Adrenal gland (tissue), 12 donors: ENCODE results near the gene PIAS2. TPM values are rescaled to one million over a fixed set of nuclear protein-coding genes. Genes with fewer than 3 reads are reported as not detected.

ENCODE experiments used
- DNase-seq, 7 donors: peaks; one replicate each; pipeline ENCODE4 v3.0.0-alpha.2; 2019 to 2020
- H3K27ac ChIP-seq, 5 donors: fragments of 200-600 bp; sonication (generic) in 4 of 5; 1 replicate in 3 of 5; 2 replicates in 2 of 5; pipeline versions ENCODE4 v1.5.1 to v1.8.0; 2016 to 2020; ENCODE audit warnings: mild to moderate bottlenecking in 1 of 5
- H3K27me3 ChIP-seq: fragments of 200-600 bp; 2 replicates; pipeline ENCODE4 v1.8.0; 2021
- H3K36me3 ChIP-seq, 2 donors: fragments of 200-600 bp; replicated peaks in 1 of 2; 1 replicate in 1 of 2; 2 replicates in 1 of 2; pipeline versions ENCODE4 v1.5.1 to v1.8.0; 2018 to 2022
- H3K4me1 ChIP-seq, 2 donors: fragments of 200-600 bp; replicated peaks in 1 of 2; 1 replicate in 1 of 2; 2 replicates in 1 of 2; pipeline versions ENCODE4 v1.5.1 to v1.8.0; 2018 to 2021
- H3K4me3 ChIP-seq, 4 donors: fragments of 200-600 bp; sonication (generic) in 3 of 4; one replicate each; pipeline ENCODE4 v1.5.1; 2016 to 2018
- H3K9me3 ChIP-seq, 3 donors: fragments of 200-600 bp; sonication (generic) in 1 of 3; replicated peaks in 1 of 3; 1 replicate in 2 of 3; 2 replicates in 1 of 3; pipeline versions ENCODE4 v1.5.1 to v1.8.0; 2016 to 2021
- POLR2A ChIP-seq, 2 donors: fragments of 450-650 bp; IDR thresholded peaks; one replicate each; pipeline ENCODE4 v1.6.1; 2017; ENCODE audit warnings: antibody characterized with exemption in 2 of 2, mild to moderate bottlenecking in 2 of 2, moderate library complexity in 1 of 2
- WGBS, 4 donors: extraction: QIAGEN DNeasy Blood & Tissue Kit in 2 of 4; methylation state at CpG; one replicate each; pipeline versions ENCODE4 v1.1.5 to v1.1.7; 2013 to 2017; 5-methylcytosine and 5-hydroxymethylcytosine counted together
- intact Hi-C, 2 donors: fragments of 100-400 bp; cut with DNase I; formaldehyde crosslinking; loops; one replicate each; pipeline versions ENCODE4 v1.14.1 to v1.15.0; 2022 to 2023
- polyA plus RNA-seq, 3 donors: library from polyadenylated mRNA; stranded (reverse); fragments of 200-250 nt in 2 of 3; fragments of 350-450 nt in 1 of 3; fragmentation: Illumina TruSeq in 1 of 3; extraction: RNeasy Lipid Tissue Mini Kit (QIAGEN cat#74804) in 1 of 3; gene quantifications; one replicate each; pipeline ENCODE4 v1.2.3, GENCODE V29; 2013 to 2014
- total RNA-seq, 9 donors: library from RNA; depleted of rRNA in 4 of 9; stranded (reverse); fragments of >200 nt in 4 of 9; fragments of 120-200 nt in 1 of 9; fragmentation: NEBNext Ultra II Directional in 1 of 9; extraction: Animal tissue kit (Norgen Biotek cat#: 25700) in 1 of 9; gene quantifications; one replicate each; pipeline versions ENCODE4 v1.1.0 to v1.2.4, GENCODE V29; 2013 to 2023
- TF ChIP-seq, protein P1 (sequence below), 6 experiments: fragments of 450-650 bp in 4 of 6; fragments of 200-600 bp in 2 of 6; sonication (generic) in 1 of 6; IDR thresholded peaks; 1 replicate in 5 of 6; 2 replicates in 1 of 6; pipeline versions ENCODE4 v1.5.1 to v1.8.0; 2016 to 2021; ENCODE audit warnings: antibody characterized with exemption in 6 of 6, mild to moderate bottlenecking in 2 of 6, moderate library complexity in 1 of 6
- donor health status: healthy with polysubstance abuse.
- donor health status: Bipolar disorder and iron deficiency.
- donor health status: DM: yes; HTN: yes; CAD: no.
- donor health status: DM: no; HTN: no; CAD: no.
- donor health status: DM: no; HTN: no; CAD: no.
- donor health status: DM: yes; HTN: yes; CAD: no.

The PIAS2 gene
- total and polyA plus RNA-seq, 12 donors: 4.7 to 52.9 (median 31.8) TPM

DNA sequence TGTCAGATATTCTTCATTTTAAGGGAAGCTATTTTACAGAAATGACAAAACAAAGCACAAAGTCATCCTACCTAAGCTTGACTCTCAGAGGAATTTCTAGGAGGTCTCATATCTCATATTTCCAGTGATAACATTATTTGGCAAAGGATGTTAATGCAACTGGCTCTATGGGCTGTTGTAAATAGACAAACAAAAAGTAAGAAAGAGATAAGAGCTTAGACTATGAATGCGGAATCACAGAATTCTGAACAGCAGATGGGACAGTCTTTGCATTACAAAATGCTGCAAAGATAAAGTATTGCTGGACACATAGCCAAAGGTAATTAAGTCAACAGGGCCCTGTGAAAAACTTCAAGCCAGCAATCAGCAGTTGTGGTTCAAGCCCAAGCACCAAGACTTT lies 23.9 kb downstream of the PIAS2 start:
- no peaks in the 10 kb centered on the region for H3K27me3 ChIP-seq
- H3K27ac ChIP-seq: no peak overlapping the region
- H3K4me3 ChIP-seq: no peak overlapping the region
- no peak for TF ChIP-seq POLR2A (IDR thresholded peaks at IDR 0.05)
- TF ChIP-seq, protein P1, sequence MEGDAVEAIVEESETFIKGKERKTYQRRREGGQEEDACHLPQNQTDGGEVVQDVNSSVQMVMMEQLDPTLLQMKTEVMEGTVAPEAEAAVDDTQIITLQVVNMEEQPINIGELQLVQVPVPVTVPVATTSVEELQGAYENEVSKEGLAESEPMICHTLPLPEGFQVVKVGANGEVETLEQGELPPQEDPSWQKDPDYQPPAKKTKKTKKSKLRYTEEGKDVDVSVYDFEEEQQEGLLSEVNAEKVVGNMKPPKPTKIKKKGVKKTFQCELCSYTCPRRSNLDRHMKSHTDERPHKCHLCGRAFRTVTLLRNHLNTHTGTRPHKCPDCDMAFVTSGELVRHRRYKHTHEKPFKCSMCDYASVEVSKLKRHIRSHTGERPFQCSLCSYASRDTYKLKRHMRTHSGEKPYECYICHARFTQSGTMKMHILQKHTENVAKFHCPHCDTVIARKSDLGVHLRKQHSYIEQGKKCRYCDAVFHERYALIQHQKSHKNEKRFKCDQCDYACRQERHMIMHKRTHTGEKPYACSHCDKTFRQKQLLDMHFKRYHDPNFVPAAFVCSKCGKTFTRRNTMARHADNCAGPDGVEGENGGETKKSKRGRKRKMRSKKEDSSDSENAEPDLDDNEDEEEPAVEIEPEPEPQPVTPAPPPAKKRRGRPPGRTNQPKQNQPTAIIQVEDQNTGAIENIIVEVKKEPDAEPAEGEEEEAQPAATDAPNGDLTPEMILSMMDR (IDR thresholded peaks at IDR 0.05): no peak
- intact Hi-C loops: no loop called here
- peaks cover 0 to 7% (median 0%) of the 10 kb centered on the region in 3 donors for H3K9me3 ChIP-seq
- no peak for DNase-seq
- peaks cover 0 to 5% of the 10 kb centered on the region in 2 donors for H3K36me3 ChIP-seq
- peaks cover 0 to 14% of the 10 kb centered on the region in 2 donors for H3K4me1 ChIP-seq
- 87 to 94% (median 91%) methylated on average over 1 of the region's 1 CpG for WGBS, 4 donors

DNA sequence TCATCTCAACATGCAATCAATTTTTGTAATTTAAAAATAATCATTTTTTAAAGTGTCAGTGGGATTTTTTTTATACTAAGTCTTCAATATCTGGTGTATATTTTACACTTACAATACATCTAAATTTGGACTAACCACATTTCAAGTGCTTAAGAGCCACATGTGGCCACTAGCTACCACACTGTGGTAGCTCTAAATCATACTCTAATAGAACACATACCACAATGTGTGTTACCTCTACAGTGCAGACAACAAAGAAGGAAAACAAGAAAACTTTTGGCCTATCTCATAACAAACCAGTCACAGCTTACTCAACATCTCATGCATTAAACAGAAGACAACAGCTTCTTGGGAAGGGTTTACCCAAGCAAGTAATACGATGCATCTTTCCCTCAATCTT lies 24.5 kb downstream of the PIAS2 start:
- peaks cover 0 to 12% (median 1%) of the 10 kb centered on the region in 3 donors for H3K9me3 ChIP-seq
- intact Hi-C loops: no loop called here
- H3K36me3 ChIP-seq: peaks cover 0 to 6% of the 10 kb centered on the region in 2 donors
- H3K27ac ChIP-seq: no peak overlapping the region
- no peaks in the 10 kb centered on the region for H3K27me3 ChIP-seq
- no peak for DNase-seq
- H3K4me1 ChIP-seq: peaks cover 0 to 14% of the 10 kb centered on the region in 2 donors
- 98 to 100% (median 100%) methylated on average over 1 of the region's 1 CpG for WGBS, 4 donors
- no peak for TF ChIP-seq POLR2A (IDR thresholded peaks at IDR 0.05)
- TF ChIP-seq, protein P1 (IDR thresholded peaks at IDR 0.05): no peak
- H3K4me3 ChIP-seq: no peak overlapping the region

DNA sequence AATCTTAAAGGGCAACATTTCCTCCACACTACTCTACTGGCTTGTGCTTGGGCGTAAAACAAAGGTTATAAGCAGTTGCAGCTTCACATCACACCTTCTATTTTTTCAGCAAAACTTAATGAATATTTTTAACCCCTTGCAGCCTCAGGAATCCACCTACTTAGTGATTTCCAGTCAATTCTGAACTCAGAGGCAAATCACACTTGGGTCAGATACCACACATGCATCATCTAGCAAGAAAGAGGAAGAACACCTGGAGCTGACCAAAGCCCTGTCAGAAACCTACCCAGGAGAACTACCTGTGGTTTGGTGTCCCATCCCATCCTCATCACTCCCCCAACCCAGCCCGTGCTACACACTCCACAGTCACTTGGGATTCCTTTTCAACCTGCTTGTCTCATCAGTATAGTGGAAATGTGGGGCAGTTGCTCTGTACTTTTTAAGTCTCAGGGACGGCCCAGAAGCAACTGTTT lies 25.5 kb downstream of the PIAS2 start:
- TF ChIP-seq, protein P1 (IDR thresholded peaks at IDR 0.05): no peak
- TF ChIP-seq POLR2A (IDR thresholded peaks at IDR 0.05): no peak

DNA sequence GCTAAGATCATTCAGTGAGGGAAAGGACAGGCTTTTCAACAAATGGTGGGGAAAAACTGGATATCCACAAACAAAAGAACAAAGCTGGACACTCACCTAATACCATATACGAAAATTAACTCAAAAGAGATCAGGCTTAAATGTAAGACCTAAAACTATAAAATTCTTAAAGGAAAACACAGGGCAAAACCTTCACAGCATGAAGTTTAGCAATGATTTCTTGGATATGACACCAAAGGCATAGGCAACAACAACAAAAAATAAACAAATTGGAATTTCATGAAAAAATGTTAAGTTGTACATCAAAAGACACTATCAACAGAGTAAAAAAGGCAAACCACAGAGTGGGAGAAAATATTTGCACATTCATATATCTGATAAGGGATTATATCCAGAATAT lies 28.3 kb downstream of the PIAS2 start:
- Histone ChIP-seq H3K27me3 (no peaks in the 10 kb centered on the region), H3K36me3 (peaks cover 0 to 6% of the 10 kb centered on the region in 2 donors), H3K27ac (no peak overlapping the region), H3K9me3 (peaks cover 0 to 12% (median 7%) of the 10 kb centered on the region in 3 donors), H3K4me3 (no peak overlapping the region), H3K4me1 (peaks cover 3 to 7% of the 10 kb centered on the region in 2 donors)
- TF ChIP-seq POLR2A (IDR thresholded peaks at IDR 0.05): no peak
- TF ChIP-seq, protein P1 (IDR thresholded peaks at IDR 0.05): no peak
- WGBS, 4 donors: 94 to 100% (median 97%) methylated on average over 1 of the region's 1 CpG
- no peak for DNase-seq
- intact Hi-C loops: no loop called here

More for the DNA sequence above, 25.5 kb downstream of the PIAS2 start:
- peaks cover 0 to 7% of the 10 kb centered on the region in 2 donors for H3K4me1 ChIP-seq
- H3K27ac ChIP-seq: no peak overlapping the region
- no peak overlapping the region for H3K4me3 ChIP-seq
- WGBS, 4 donors: 81 to 85% (median 84%) methylated on average over 3 of the region's 3 CpGs
- DNase-seq: no peak
- peaks cover 0 to 12% (median 7%) of the 10 kb centered on the region in 3 donors for H3K9me3 ChIP-seq
- intact Hi-C loops: no loop called here
- peaks cover 0 to 6% of the 10 kb centered on the region in 2 donors for H3K36me3 ChIP-seq
- no peaks in the 10 kb centered on the region for H3K27me3 ChIP-seq
